Measurements from ENCODE around the gene TENT4B.

DNA sequence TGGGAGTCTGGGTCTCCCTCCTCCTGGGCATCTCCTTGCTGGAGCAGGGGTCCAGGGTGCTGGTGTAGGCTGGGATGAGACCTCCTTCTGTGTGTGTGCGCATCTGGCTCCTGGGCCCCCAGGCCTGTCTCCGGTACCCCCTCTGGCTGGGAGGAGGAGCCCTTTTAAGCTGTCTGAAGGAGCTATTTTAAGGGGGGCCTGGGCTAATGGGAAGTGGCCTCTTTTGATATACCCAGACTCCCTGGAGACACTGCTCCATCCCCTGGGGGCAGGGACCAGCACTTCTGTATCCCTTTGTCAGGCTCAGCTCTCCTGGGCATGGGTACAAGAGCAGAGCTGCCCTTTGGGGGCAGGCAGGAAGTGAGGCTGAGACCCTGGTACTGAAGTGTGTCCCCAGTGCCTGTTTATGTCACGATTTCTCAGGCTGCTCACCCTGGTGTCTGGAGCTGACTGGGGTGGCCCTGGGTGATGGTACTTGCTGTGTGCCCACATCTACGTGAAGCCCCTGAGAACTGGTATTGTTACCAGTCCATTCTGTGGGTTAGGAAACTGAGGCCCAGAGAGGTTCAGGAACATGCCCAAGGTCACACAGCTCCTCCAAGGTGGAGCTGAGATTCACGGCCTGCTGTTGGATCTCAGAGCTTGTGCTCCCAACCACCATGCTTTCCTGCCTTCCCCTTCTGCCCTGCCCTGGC, 119.7 kb downstream of the TENT4B start:
- TF ChIP-seq, protein P1, sequence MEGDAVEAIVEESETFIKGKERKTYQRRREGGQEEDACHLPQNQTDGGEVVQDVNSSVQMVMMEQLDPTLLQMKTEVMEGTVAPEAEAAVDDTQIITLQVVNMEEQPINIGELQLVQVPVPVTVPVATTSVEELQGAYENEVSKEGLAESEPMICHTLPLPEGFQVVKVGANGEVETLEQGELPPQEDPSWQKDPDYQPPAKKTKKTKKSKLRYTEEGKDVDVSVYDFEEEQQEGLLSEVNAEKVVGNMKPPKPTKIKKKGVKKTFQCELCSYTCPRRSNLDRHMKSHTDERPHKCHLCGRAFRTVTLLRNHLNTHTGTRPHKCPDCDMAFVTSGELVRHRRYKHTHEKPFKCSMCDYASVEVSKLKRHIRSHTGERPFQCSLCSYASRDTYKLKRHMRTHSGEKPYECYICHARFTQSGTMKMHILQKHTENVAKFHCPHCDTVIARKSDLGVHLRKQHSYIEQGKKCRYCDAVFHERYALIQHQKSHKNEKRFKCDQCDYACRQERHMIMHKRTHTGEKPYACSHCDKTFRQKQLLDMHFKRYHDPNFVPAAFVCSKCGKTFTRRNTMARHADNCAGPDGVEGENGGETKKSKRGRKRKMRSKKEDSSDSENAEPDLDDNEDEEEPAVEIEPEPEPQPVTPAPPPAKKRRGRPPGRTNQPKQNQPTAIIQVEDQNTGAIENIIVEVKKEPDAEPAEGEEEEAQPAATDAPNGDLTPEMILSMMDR (conservative IDR thresholded peaks at IDR 0.05; ENCODE audit: low read length), result no peak
- TF ChIP-seq EZH2phosphoT487 (IDR thresholded peaks at IDR 0.05; ENCODE audit: borderline replicate concordance, low read depth, low read length), result no peak
